Measurements from ENCODE around the gene NAP1L1. TPM values are rescaled to one million over a fixed set of nuclear protein-coding genes. Genes with fewer than 3 reads are reported as not detected.
A peak's percentile ranks its signal among the peaks of the same experiment; 100 is the strongest.

NAP1L1 gene
- total and polyA plus RNA-seq, 2 experiments from 2014 or later = 180 to 190 TPM

- H3K9me3 ChIP-seq (ENCODE audit: low read depth) = no peaks in the 10 kb centered on the region
- H3K79me2 ChIP-seq (ENCODE audit: insufficient read depth) = peaks cover 31% of the 10 kb centered on the region
- H3K4me2 ChIP-seq (ENCODE audit: unreplicated experiment) = peak overlapping the region; percentile 34
- peaks cover 80% of the 10 kb centered on the region for H3F3A ChIP-seq (ENCODE audit: insufficient read depth)
- peaks cover 26% of the 10 kb centered on the region for H3K36me3 ChIP-seq (ENCODE audit: low read depth)
- H3K9ac ChIP-seq = peak overlapping the region; percentile 15; the same call in 1 of the 2 replicates
- H3K4me1 ChIP-seq (ENCODE audit: insufficient read depth) = peaks cover 55% of the 10 kb centered on the region
- H3K27me3 ChIP-seq (replicated peaks; ENCODE audit: insufficient read depth) = no peaks in the 10 kb centered on the region
- peak overlapping the region; percentile 96 for H3K27ac ChIP-seq
- H2AFZ ChIP-seq = no peak overlapping the region
- 34 to 36% methylated on average over 3 of the region's 3 CpGs for WGBS, 2 experiments (ENCODE audit: low coverage in 1 of 2, low lambda C conversion rate in 2 of 2, missing lambda C conversion rate in 2 of 2)
- TF ChIP-seq EZH2phosphoT487 (IDR thresholded peaks at IDR 0.05; ENCODE audit: insufficient read depth, low read depth) (no peak), EZH2 (IDR thresholded peaks at IDR 0.05; ENCODE audit: insufficient read depth, poor library complexity, severe bottlenecking) (no peak)
- in situ Hi-C loops (cut with MboI) = loop anchor here (10.0 kb wide), 1 partner anchor 210 kb away; no protein-coding TSS in a partner anchor
- no peaks in the 10 kb centered on the region for H4K20me1 ChIP-seq (ENCODE audit: insufficient read depth)
- H3K4me3 ChIP-seq = no peak overlapping the region
- peak; percentile 90 for DNase-seq
- no peaks in the 10 kb centered on the region for H3K9me2 ChIP-seq (ENCODE audit: insufficient read depth)
These were observed 59.4 kb downstream of the NAP1L1 start for GRCh38 chr12:76024942-76025600.

GRCh38 chr12:76024102-76024781 lies 60.2 kb downstream of the NAP1L1 start:
- no peak overlapping the region for H3K4me2 ChIP-seq (ENCODE audit: unreplicated experiment)
- H3K27ac ChIP-seq = peak overlapping the region; percentile 96
- peaks cover 22% of the 10 kb centered on the region for H3K36me3 ChIP-seq (ENCODE audit: low read depth)
- no peaks in the 10 kb centered on the region for H4K20me1 ChIP-seq (ENCODE audit: insufficient read depth)
- WGBS, 2 experiments (ENCODE audit: low coverage in 1 of 2, low lambda C conversion rate in 2 of 2, missing lambda C conversion rate in 2 of 2) = 89 to 90% methylated on average over 8 of the region's 8 CpGs
- peaks cover 63% of the 10 kb centered on the region for H3K4me1 ChIP-seq (ENCODE audit: insufficient read depth)
- in situ Hi-C loops (cut with MboI) = loop anchor here (10.0 kb wide), 1 partner anchor 209 kb away; no protein-coding TSS in a partner anchor
- H3K79me2 ChIP-seq (ENCODE audit: insufficient read depth) = peaks cover 22% of the 10 kb centered on the region
- H3K9me3 ChIP-seq (ENCODE audit: low read depth) = no peaks in the 10 kb centered on the region
- H2AFZ ChIP-seq = no peak overlapping the region
- H3K27me3 ChIP-seq (replicated peaks; ENCODE audit: insufficient read depth) = no peaks in the 10 kb centered on the region
- no peak overlapping the region for H3K4me3 ChIP-seq
- TF ChIP-seq EZH2phosphoT487 (IDR thresholded peaks at IDR 0.05; ENCODE audit: insufficient read depth, low read depth) (no peak), EZH2 (IDR thresholded peaks at IDR 0.05; ENCODE audit: insufficient read depth, poor library complexity, severe bottlenecking) (no peak)
- no peak for DNase-seq
- H3K9ac ChIP-seq = 0 out of 2 replicates have a peak overlapping the region, but pooled peaks have one; percentile 15
- H3K9me2 ChIP-seq (ENCODE audit: insufficient read depth) = no peaks in the 10 kb centered on the region
- peaks cover 86% of the 10 kb centered on the region for H3F3A ChIP-seq (ENCODE audit: insufficient read depth)

- Histone ChIP-seq H3K79me2 (ENCODE audit: insufficient read depth) (peaks cover 12% of the 10 kb centered on the region), H3K9ac (no peak overlapping the region), H3K36me3 (ENCODE audit: low read depth) (peaks cover 12% of the 10 kb centered on the region), H3K9me3 (ENCODE audit: low read depth) (no peaks in the 10 kb centered on the region), H3K27ac (no peak overlapping the region), H3K27me3 (replicated peaks; ENCODE audit: insufficient read depth) (no peaks in the 10 kb centered on the region), H3K9me2 (ENCODE audit: insufficient read depth) (no peaks in the 10 kb centered on the region), H4K20me1 (ENCODE audit: insufficient read depth) (no peaks in the 10 kb centered on the region), H3K4me1 (ENCODE audit: insufficient read depth) (peaks cover 68% of the 10 kb centered on the region), H3K4me3 (no peak overlapping the region), H2AFZ (no peak overlapping the region), H3K4me2 (ENCODE audit: unreplicated experiment) (no peak overlapping the region), H3F3A (ENCODE audit: insufficient read depth) (peaks cover 84% of the 10 kb centered on the region)
- in situ Hi-C loops (cut with MboI) = loop anchor here (10.0 kb wide), 1 partner anchor 208 kb away; no protein-coding TSS in a partner anchor
- TF ChIP-seq EZH2 (IDR thresholded peaks at IDR 0.05; ENCODE audit: insufficient read depth, poor library complexity, severe bottlenecking) = no peak
- TF ChIP-seq EZH2phosphoT487 (IDR thresholded peaks at IDR 0.05; ENCODE audit: insufficient read depth, low read depth) = no peak
- 76 to 82% methylated on average over 2 of the region's 2 CpGs for WGBS, 2 experiments (ENCODE audit: low coverage in 1 of 2, low lambda C conversion rate in 2 of 2, missing lambda C conversion rate in 2 of 2)
- no peak for DNase-seq
These were observed 61.3 kb downstream of the NAP1L1 start for GRCh38 chr12:76023069-76023690.

GRCh38 chr12:76022506-76022905 lies 62.0 kb downstream of the NAP1L1 start:
- Histone ChIP-seq H3K4me1 (ENCODE audit: insufficient read depth) (peaks cover 65% of the 10 kb centered on the region), H3K27ac (no peak overlapping the region), H2AFZ (no peak overlapping the region), H3K36me3 (ENCODE audit: low read depth) (peaks cover 5% of the 10 kb centered on the region; the same call in 1 of the 2 replicates), H3K4me2 (ENCODE audit: unreplicated experiment) (no peak overlapping the region), H3K27me3 (replicated peaks; ENCODE audit: insufficient read depth) (no peaks in the 10 kb centered on the region), H3K4me3 (no peak overlapping the region), H3K9ac (no peak overlapping the region), H3K9me2 (ENCODE audit: insufficient read depth) (no peaks in the 10 kb centered on the region), H3K79me2 (ENCODE audit: insufficient read depth) (peaks cover 5% of the 10 kb centered on the region), H3F3A (ENCODE audit: insufficient read depth) (peaks cover 77% of the 10 kb centered on the region), H4K20me1 (ENCODE audit: insufficient read depth) (no peaks in the 10 kb centered on the region), H3K9me3 (ENCODE audit: low read depth) (no peaks in the 10 kb centered on the region)
- WGBS, 2 experiments (ENCODE audit: low coverage in 1 of 2, low lambda C conversion rate in 2 of 2, missing lambda C conversion rate in 2 of 2) = 99% methylated on average over 3 of the region's 3 CpGs
- TF ChIP-seq EZH2phosphoT487 (IDR thresholded peaks at IDR 0.05; ENCODE audit: insufficient read depth, low read depth) = no peak
- no peak for TF ChIP-seq EZH2 (IDR thresholded peaks at IDR 0.05; ENCODE audit: insufficient read depth, poor library complexity, severe bottlenecking)
- no peak for DNase-seq
- in situ Hi-C loops (cut with MboI) = loop anchor here (10.0 kb wide), 1 partner anchor 208 kb away; no protein-coding TSS in a partner anchor

All from GM23248 (cell line).